GM12875 (cell line): Measurements from ENCODE around the gene TMEM132D.

Experiments
- H3K4me3 ChIP-seq: one replicate; pipeline ENCODE4 v1.5.1; 2011; ENCODE audit warnings: low read depth, low read length, control low read depth
- TF ChIP-seq, protein P1 (sequence below): IDR thresholded peaks from 2 replicates; pipeline ENCODE4 v1.5.1; 2011; ENCODE audit warnings: low read depth, mild to moderate bottlenecking, control low read depth, inconsistent platforms, low read length, moderate library complexity, borderline replicate concordance; ENCODE audit not compliant: insufficient read depth

Gene TMEM132D

DNA sequence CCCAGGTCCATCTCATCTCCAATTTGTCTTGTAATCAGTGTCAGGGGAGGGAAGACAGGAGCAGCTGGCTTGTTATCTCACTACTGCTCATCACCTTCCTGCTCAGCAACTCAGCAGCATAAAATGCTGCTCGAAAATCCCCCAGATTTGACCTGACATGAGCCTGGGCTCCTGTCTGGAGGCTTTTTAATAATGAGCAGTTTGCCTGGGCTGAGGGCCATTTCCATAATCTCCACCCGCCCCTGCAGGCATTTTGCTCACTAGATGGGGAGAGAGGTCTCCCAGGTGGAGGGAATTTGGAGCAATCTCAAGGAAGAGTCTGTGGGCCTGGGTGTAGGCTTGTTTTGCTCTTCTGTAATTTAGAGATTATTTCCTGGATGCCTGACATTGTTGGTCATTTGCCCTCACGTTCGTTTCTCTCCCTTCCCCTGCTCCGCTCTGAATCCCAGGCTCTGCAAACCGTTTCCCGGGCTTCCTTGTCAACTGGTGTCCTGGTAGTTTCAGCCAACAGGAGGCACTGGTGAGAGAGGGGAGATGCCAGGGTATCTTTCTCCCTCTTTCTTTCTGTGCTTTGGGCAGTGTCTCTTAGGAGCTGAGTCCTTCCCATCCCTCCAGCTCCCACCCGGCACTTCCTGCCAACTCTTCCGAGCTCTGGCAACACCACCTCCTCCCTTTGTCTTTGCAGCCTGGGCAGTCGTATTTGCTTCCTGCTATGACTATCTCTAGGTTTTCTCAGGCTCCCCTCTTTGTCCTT is 751.3 kb downstream of the TMEM132D start:
- TF ChIP-seq, protein P1, sequence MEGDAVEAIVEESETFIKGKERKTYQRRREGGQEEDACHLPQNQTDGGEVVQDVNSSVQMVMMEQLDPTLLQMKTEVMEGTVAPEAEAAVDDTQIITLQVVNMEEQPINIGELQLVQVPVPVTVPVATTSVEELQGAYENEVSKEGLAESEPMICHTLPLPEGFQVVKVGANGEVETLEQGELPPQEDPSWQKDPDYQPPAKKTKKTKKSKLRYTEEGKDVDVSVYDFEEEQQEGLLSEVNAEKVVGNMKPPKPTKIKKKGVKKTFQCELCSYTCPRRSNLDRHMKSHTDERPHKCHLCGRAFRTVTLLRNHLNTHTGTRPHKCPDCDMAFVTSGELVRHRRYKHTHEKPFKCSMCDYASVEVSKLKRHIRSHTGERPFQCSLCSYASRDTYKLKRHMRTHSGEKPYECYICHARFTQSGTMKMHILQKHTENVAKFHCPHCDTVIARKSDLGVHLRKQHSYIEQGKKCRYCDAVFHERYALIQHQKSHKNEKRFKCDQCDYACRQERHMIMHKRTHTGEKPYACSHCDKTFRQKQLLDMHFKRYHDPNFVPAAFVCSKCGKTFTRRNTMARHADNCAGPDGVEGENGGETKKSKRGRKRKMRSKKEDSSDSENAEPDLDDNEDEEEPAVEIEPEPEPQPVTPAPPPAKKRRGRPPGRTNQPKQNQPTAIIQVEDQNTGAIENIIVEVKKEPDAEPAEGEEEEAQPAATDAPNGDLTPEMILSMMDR, result no peak
- H3K4me3 ChIP-seq, result no peak overlapping the region

DNA sequence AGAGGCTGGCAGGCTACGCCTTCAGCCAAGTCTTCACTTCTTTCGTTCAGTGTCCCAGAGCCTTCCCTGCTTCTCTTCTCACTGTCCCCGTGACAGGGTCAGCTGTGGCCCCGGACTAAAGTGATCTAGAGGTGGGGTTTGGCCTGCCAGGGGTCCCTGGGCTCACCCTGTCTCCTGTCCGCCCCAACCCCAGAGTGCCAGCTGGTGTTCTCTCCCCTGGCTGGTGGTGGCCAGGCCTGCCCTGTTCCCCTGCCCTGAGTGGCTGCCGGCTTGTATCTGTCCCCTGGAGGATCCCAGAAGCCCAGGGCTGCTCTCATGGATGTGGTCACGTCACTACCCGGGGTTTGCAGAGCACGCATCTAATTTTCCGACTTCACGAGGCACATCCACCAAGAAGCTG is 753.1 kb downstream of the TMEM132D start:
- TF ChIP-seq, protein P1, result no peak
- H3K4me3 ChIP-seq, result no peak overlapping the region

DNA sequence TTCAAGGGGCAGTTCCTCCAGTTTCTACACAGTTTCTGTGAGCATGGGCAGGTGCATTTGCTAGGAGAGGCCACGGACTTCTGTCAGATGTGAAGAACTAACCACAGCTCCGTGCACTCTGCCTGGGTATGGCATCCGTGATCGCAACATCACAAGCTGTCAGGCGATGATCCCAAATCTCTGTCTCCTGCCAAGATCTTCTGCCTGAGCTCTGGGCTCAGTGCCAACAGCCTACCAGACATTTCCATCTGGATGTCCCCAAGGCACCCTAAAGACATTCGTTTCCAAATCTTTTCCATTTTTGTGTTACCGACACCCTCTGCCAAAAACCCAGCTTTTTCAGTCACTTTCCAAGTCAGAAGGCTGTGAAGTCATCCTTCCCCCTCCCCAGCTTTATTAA is 758.4 kb downstream of the TMEM132D start:
- TF ChIP-seq, protein P1, result no peak
- no peak overlapping the region for H3K4me3 ChIP-seq

DNA sequence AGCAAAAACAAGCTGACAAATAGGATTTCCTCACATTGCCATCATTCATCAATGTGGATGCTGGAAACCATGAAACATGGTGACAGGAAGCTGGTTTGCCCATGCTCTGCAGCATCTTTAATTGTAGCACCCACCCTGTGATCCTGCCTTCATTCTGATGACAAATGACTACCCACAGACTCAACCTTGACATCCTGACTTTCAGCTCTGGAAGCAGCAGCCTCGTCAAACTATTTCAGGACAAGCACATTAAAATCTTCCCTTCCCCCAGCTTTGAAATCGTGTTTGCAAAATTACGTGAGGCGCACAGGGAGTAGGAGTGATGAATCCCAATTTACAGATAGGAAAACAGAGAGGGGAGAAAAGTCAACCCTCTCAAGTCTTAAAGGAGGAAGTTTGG is 765.0 kb downstream of the TMEM132D start:
- TF ChIP-seq, protein P1, result no peak
- no peak overlapping the region for H3K4me3 ChIP-seq

DNA sequence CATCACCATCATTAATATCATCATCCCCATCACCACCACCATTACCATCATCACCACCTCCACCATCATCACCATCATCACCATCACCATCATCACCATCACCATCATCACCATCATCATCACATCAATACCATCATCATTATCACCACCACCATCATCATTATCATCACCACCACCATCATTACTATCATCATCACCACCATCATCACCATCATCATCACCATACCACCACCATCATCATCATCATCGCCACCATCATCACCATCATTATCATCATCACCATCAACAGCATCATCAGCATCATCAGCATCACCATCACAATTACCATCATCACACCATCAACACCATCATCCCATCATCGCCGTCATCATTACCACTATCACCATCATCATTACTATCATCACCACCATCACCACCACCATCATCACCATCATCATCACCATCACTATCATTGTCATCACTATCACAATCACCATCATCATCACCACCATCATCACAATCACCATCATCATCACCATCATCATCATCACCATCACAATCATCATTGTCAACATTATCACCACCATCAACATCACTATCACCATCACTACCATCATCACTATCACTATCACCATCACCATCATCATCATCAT is 767.0 kb downstream of the TMEM132D start:
- TF ChIP-seq, protein P1, result no peak
- no peak overlapping the region for H3K4me3 ChIP-seq

DNA sequence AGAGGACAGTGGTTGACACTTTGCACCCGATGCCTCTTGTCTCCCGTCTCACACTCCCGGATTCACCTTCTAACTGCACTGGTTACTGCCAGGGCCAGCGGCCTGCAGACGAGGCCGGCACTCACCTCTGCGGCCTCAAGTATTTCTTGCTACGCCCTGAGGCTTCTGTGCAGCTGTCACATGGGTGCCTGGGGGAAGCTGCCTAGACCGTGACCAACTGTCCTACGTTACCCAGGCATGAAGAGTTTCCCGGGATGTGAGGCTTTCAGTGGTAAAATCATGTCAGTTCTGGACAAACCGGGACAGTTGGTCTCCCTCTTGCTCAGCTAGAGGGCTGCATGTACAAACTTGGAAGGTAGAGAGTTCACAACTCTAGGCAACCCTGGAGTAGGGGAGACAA is 776.1 kb downstream of the TMEM132D start:
- H3K4me3 ChIP-seq, result no peak overlapping the region
- TF ChIP-seq, protein P1, result no peak

DNA sequence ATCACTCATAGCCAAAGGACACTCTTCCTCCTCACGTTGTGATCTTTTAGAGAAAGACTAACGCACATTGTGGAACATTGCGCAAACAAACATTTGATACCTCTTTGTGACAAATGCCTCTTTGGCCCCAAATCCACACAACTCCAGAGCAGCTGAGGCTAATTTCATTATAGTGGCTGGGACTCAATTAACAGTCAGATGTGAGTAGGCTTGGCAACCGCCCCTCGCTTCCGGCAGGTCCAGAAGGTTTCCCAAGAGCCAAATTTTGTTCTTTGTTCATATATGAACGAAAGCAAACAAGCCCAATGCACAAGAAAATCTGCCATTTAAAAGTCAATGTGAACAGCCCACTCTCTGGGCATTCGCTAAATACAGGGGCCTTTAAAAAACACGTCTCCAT is 776.6 kb downstream of the TMEM132D start:
- TF ChIP-seq, protein P1, result no peak
- H3K4me3 ChIP-seq, result no peak overlapping the region
